ENCODE measurements around the gene SF3B2. TPM values are rescaled to one million over a fixed set of nuclear protein-coding genes. Genes with fewer than 3 reads are reported as not detected.
A peak's percentile ranks its signal among the peaks of the same experiment; 100 is the strongest.

SF3B2 gene
- total and polyA plus RNA-seq, 9 of the 15 experiments (the other 6 are each of a cell fraction or from before 2014, with no cell fraction given) = 58.3 to 248 (median 157) TPM

DNA sequence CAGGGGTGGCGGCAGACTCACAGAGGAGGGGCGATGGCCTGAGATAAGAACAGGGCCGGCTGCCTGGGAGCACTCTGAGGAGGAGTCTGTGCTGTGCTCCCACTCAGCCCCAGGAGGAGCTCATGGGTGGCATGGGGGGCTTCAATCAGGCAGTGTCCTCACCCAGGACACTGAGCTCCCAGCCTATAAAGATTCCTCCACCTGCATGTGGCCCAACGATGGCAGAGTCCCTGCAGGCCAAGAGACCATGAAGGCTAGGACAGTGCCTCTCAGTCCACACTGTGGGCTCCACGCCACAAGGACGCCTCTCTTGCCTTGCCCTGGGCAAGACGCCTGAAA lies 38.4 kb upstream of the SF3B2 start:
- WGBS (ENCODE audit: insufficient coverage, low coverage, missing lambda C conversion rate) = 34% methylated on average over 6 of the region's 7 CpGs
- ATAC-seq (peak; percentile 73), FAIRE-seq (no peak), DNase-seq (ENCODE audit: extremely low read depth in 1 of 4, low spot score in 3 of 4) (peak in 1 of 4 experiments; percentile 44)
- in situ Hi-C loops (cut with MboI) = no loop called here
- peaks cover 26 to 59% of the 10 kb centered on the region in 2 experiments for H3K4me1 ChIP-seq (replicated peaks in 1 of 2; ENCODE audit: control insufficient read depth in 2 of 2, insufficient read depth in 2 of 2, low read length in 2 of 2)
- no peak overlapping the region for H2AFZ ChIP-seq (ENCODE audit: low read depth, low read length)
- H3K4me2 ChIP-seq (ENCODE audit: insufficient read depth, low read length) = no peak overlapping the region
- peaks cover 2% of the 10 kb centered on the region for H3K9me1 ChIP-seq (ENCODE audit: control insufficient read depth, insufficient read depth, low read length)
- H3K27me3 ChIP-seq (ENCODE audit: control insufficient read depth in 2 of 2, insufficient read depth in 2 of 2, low read length in 2 of 2) = no peaks in the 10 kb centered on the region
- no TSS peak for BruUV-seq (replicated peaks)
- H3K9me3 ChIP-seq (replicated peaks; ENCODE audit: control insufficient read depth, insufficient read depth, low read depth, low read length) = no peaks in the 10 kb centered on the region
- ChIA-PET CTCF (ENCODE audit: low intra/inter-chr PET ratio) (no interaction called here), POLR2A (interaction anchor here (0.6 to 2.2 kb wide), 5 partner anchors 8 to 298 kb away, joined by 3 to 9 read pairs (median 5); partner anchors contain the start of gene BANF1)
- H3K9ac ChIP-seq (ENCODE audit: insufficient read depth in 1 of 2, low read depth in 2 of 2, low read length in 2 of 2) = peak overlapping the region in 1 of 2 experiments; percentile 62; a peak in 2 of 4 replicates
- no peak overlapping the region for H3K4me3 ChIP-seq
- H3K36me3 ChIP-seq (ENCODE audit: control insufficient read depth, insufficient read depth, low read length) = no peaks in the 10 kb centered on the region
- no peaks in the 10 kb centered on the region for H4K20me1 ChIP-seq (replicated peaks; ENCODE audit: control insufficient read depth, insufficient read depth, low read length)
- no peaks in the 10 kb centered on the region for H3K79me2 ChIP-seq (ENCODE audit: control insufficient read depth, insufficient read depth, low read length)
- H3K27ac ChIP-seq (ENCODE audit: extremely low read depth, low read depth, low read length) = no peak overlapping the region
- intact Hi-C loops (cut with micrococcal nuclease) = no loop called here
- TF ChIP-seq HEY1 (CRISPR knock-in tag; IDR thresholded peaks at IDR 0.05; ENCODE audit: borderline replicate concordance) (no peak), ESRRA (IDR thresholded peaks at IDR 0.05; ENCODE audit: borderline replicate concordance, low read depth) (0 out of 2 replicates have a peak, but pooled peaks have one; percentile 0), NR1H2 (CRISPR knock-in tag; IDR thresholded peaks at IDR 0.05) (0 out of 2 replicates have a peak, but pooled peaks have one; percentile 2), ZFP36 (IDR thresholded peaks at IDR 0.05; ENCODE audit: low read depth, low read length, partially characterized antibody) (peak; percentile 41), TCF7 (IDR thresholded peaks at IDR 0.05; ENCODE audit: borderline replicate concordance) (no peak), TBL1XR1 (IDR thresholded peaks at IDR 0.05; ENCODE audit: low read length in 2 of 2) (no peak), ETV5 (CRISPR knock-in tag; IDR thresholded peaks at IDR 0.05; ENCODE audit: low read depth) (no peak), ZNF263 (CRISPR knock-in tag; IDR thresholded peaks at IDR 0.05; ENCODE audit: borderline replicate concordance) (peak; percentile 98), MCM2 (IDR thresholded peaks at IDR 0.05; ENCODE audit: low read depth) (peak; percentile 88), ZNF146 (CRISPR knock-in tag; IDR thresholded peaks at IDR 0.05; ENCODE audit: unreplicated experiment) (no peak), RCOR1 (IDR thresholded peaks at IDR 0.05; ENCODE audit: borderline replicate concordance in 1 of 2, low read depth in 2 of 2, low read length in 2 of 2) (peak in 1 of 2 experiments; percentile 17; a peak in 1 of 4 replicates), PCBP2 (IDR thresholded peaks at IDR 0.05; ENCODE audit: low read depth, low read length, poor library complexity, severe bottlenecking) (no peak)
- TF ChIP-seq, protein P1, sequence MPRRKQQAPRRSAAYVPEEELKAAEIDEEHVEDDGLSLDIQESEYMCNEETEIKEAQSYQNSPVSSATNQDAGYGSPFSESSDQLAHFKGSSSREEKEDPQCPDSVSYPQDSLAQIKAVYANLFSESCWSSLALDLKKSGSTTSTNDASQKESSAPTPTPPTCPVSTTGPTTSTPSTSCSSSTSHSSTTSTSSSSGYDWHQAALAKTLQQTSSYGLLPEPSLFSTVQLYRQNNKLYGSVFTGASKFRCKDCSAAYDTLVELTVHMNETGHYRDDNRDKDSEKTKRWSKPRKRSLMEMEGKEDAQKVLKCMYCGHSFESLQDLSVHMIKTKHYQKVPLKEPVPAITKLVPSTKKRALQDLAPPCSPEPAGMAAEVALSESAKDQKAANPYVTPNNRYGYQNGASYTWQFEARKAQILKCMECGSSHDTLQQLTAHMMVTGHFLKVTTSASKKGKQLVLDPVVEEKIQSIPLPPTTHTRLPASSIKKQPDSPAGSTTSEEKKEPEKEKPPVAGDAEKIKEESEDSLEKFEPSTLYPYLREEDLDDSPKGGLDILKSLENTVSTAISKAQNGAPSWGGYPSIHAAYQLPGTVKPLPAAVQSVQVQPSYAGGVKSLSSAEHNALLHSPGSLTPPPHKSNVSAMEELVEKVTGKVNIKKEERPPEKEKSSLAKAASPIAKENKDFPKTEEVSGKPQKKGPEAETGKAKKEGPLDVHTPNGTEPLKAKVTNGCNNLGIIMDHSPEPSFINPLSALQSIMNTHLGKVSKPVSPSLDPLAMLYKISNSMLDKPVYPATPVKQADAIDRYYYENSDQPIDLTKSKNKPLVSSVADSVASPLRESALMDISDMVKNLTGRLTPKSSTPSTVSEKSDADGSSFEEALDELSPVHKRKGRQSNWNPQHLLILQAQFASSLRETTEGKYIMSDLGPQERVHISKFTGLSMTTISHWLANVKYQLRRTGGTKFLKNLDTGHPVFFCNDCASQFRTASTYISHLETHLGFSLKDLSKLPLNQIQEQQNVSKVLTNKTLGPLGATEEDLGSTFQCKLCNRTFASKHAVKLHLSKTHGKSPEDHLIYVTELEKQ (CRISPR knock-in tag; IDR thresholded peaks at IDR 0.05) = no peak
- TF ChIP-seq, protein P2, sequence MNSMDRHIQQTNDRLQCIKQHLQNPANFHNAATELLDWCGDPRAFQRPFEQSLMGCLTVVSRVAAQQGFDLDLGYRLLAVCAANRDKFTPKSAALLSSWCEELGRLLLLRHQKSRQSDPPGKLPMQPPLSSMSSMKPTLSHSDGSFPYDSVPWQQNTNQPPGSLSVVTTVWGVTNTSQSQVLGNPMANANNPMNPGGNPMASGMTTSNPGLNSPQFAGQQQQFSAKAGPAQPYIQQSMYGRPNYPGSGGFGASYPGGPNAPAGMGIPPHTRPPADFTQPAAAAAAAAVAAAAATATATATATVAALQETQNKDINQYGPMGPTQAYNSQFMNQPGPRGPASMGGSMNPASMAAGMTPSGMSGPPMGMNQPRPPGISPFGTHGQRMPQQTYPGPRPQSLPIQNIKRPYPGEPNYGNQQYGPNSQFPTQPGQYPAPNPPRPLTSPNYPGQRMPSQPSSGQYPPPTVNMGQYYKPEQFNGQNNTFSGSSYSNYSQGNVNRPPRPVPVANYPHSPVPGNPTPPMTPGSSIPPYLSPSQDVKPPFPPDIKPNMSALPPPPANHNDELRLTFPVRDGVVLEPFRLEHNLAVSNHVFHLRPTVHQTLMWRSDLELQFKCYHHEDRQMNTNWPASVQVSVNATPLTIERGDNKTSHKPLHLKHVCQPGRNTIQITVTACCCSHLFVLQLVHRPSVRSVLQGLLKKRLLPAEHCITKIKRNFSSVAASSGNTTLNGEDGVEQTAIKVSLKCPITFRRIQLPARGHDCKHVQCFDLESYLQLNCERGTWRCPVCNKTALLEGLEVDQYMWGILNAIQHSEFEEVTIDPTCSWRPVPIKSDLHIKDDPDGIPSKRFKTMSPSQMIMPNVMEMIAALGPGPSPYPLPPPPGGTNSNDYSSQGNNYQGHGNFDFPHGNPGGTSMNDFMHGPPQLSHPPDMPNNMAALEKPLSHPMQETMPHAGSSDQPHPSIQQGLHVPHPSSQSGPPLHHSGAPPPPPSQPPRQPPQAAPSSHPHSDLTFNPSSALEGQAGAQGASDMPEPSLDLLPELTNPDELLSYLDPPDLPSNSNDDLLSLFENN (IDR thresholded peaks at IDR 0.05; ENCODE audit: low read depth in 2 of 2, low read length in 2 of 2) = no peak
- TF ChIP-seq, protein P3, sequence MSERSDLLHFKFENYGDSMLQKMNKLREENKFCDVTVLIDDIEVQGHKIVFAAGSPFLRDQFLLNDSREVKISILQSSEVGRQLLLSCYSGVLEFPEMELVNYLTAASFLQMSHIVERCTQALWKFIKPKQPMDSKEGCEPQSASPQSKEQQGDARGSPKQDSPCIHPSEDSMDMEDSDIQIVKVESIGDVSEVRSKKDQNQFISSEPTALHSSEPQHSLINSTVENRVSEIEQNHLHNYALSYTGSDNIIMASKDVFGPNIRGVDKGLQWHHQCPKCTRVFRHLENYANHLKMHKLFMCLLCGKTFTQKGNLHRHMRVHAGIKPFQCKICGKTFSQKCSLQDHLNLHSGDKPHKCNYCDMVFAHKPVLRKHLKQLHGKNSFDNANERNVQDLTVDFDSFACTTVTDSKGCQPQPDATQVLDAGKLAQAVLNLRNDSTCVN (CRISPR knock-in tag; IDR thresholded peaks at IDR 0.05) = no peak

All from K562 (cell line).